Keratinocyte (primary cell): ENCODE measurements around the gene WFDC10A. TPM values are rescaled to one million over a fixed set of nuclear protein-coding genes. Genes with fewer than 3 reads are reported as not detected.

Experiments used
- DNase-seq: peaks from one replicate; pipeline ENCODE4 v3.0.0-alpha.2; 2011; ENCODE audit warnings: low read depth, missing footprints, low spot score
- FAIRE-seq: peaks from 2 replicates; lab custom pipeline; 2011; peaks lifted over from hg19 to GRCh38; lab: Jason Lieb, UNC
- H2AFZ ChIP-seq: 2 replicates; pipeline ENCODE4 v1.6.0; 2012; ENCODE audit warnings: low read length, control low read depth, inconsistent platforms; ENCODE audit not compliant: control insufficient read depth
- H3K27ac ChIP-seq: 2 replicates; pipeline ENCODE4 v1.5.1; 2011; ENCODE audit warnings: low read length; ENCODE audit not compliant: control insufficient read depth, insufficient read depth
- H3K27me3 ChIP-seq: 3 replicates; pipeline ENCODE4 v1.6.0; 2011; ENCODE audit warnings: low read length; ENCODE audit not compliant: control insufficient read depth, insufficient read depth; ENCODE audit errors: extremely low read depth
- H3K36me3 ChIP-seq, 2 experiments: 2 replicates in 1 of 2; 3 replicates in 1 of 2; pipeline ENCODE4 v1.5.1; 2011; ENCODE audit warnings: low read length in 2 of 2, mild to moderate bottlenecking in 1 of 2; ENCODE audit not compliant: control insufficient read depth in 2 of 2, insufficient read depth in 2 of 2; ENCODE audit errors: extremely low read depth in 1 of 2
- H3K4me1 ChIP-seq: 3 replicates; pipeline ENCODE4 v1.5.1; 2011; ENCODE audit warnings: low read length; ENCODE audit not compliant: control insufficient read depth, insufficient read depth; ENCODE audit errors: extremely low read depth
- H3K4me2 ChIP-seq: 3 replicates; pipeline ENCODE4 v1.6.0; 2011; ENCODE audit warnings: low read depth, low read length; ENCODE audit not compliant: control insufficient read depth, insufficient read depth; ENCODE audit errors: extremely low read depth
- H3K4me3 ChIP-seq, 3 experiments: fragments of 200-600 bp in 1 of 3; sonication (generic) in 1 of 3; 2 replicates in 2 of 3; 3 replicates in 1 of 3; pipeline ENCODE4 v1.5.1; 2011 to 2016; ENCODE audit warnings: low read length in 3 of 3, mild to moderate bottlenecking in 3 of 3, control low read depth in 2 of 3, inconsistent platforms in 1 of 3, low read depth in 1 of 3, mixed read lengths in 1 of 3, mixed run types in 1 of 3, moderate library complexity in 1 of 3; ENCODE audit not compliant: control insufficient read depth in 2 of 3, insufficient read depth in 2 of 3; ENCODE audit errors: extremely low read depth in 1 of 3
- H3K79me2 ChIP-seq: 2 replicates; pipeline ENCODE4 v1.6.0; 2012; ENCODE audit warnings: low read length; ENCODE audit not compliant: control insufficient read depth, insufficient read depth
- H3K9ac ChIP-seq: 3 replicates; pipeline ENCODE4 v1.6.0; 2011; ENCODE audit warnings: low read length; ENCODE audit not compliant: control insufficient read depth, insufficient read depth; ENCODE audit errors: extremely low read depth
- H3K9me1 ChIP-seq: 3 replicates; pipeline ENCODE4 v1.6.0; 2011; ENCODE audit warnings: low read length; ENCODE audit not compliant: control insufficient read depth, insufficient read depth; ENCODE audit errors: extremely low read depth
- H3K9me3 ChIP-seq: 2 replicates; pipeline ENCODE4 v1.5.1; 2012; ENCODE audit warnings: low read depth, low read length; ENCODE audit not compliant: control insufficient read depth
- H4K20me1 ChIP-seq: 3 replicates; pipeline ENCODE4 v1.6.0; 2011; ENCODE audit warnings: low read length; ENCODE audit not compliant: control insufficient read depth, insufficient read depth; ENCODE audit errors: extremely low read depth
- CTCF ChIP-seq, 3 experiments: IDR thresholded peaks in 1 of 3; conservative IDR thresholded peaks in 1 of 3; optimal IDR thresholded peaks in 1 of 3; 2 replicates in 2 of 3; 3 replicates in 1 of 3; pipeline versions ENCODE3 to v1.5.1; 2011; ENCODE audit warnings: low read length in 3 of 3, mild to moderate bottlenecking in 3 of 3, moderate library complexity in 2 of 3, control low read depth in 1 of 3, inconsistent platforms in 1 of 3; ENCODE audit not compliant: insufficient read depth in 2 of 3; ENCODE audit errors: extremely low read depth in 1 of 3
- EZH2 ChIP-seq: IDR thresholded peaks from one replicate; pipeline ENCODE4 v1.6.1; 2012; ENCODE audit warnings: inconsistent platforms, mild to moderate bottlenecking, low read length, moderate library complexity
- dilution Hi-C: fragments of 300-500 bp; cut with MboI; formaldehyde crosslinking; loops from one replicate; pipeline ENCODE4 v1.7.0; 2020; ENCODE audit warnings: low sequenced_read_pairs; ENCODE audit not compliant: extremely low pct_ligation_motif_present
- polyA plus RNA-seq, 5 experiments: library from polyadenylated mRNA; depleted of rRNA in 3 of 5; stranded (reverse) in 3 of 5; stranded (forward) in 1 of 5; unstranded in 1 of 5; fragments of >200 nt; gene quantifications; 1 replicate in 1 of 5; 2 replicates in 3 of 5; 3 replicates in 1 of 5; pipeline versions ENCODE4 v1.2.1 to v1.2.3, GENCODE V29; 2011 to 2012; ENCODE audit warnings: missing spikeins in 2 of 5, low read depth in 1 of 5, low replicate concordance in 1 of 5

WFDC10A gene
- polyA plus RNA-seq, 1 donor (not counting 4 experiments of a cell fraction or from before 2014, with no cell fraction given), result not detected

- no peaks in the 10 kb centered on the region for H3K9me3 ChIP-seq
- no peak overlapping the region for H2AFZ ChIP-seq
- DNase-seq, result no peak
- H3K9ac ChIP-seq, result no peak overlapping the region
- H3K36me3 ChIP-seq, result no peaks in the 10 kb centered on the region
- H3K79me2 ChIP-seq, result no peaks in the 10 kb centered on the region
- no peak overlapping the region for H3K4me2 ChIP-seq
- FAIRE-seq, result no peak
- peaks cover 6% of the 10 kb centered on the region for H3K27me3 ChIP-seq
- H3K4me3 ChIP-seq, result no peak overlapping the region
- H3K27ac ChIP-seq, result no peak overlapping the region
- no peaks in the 10 kb centered on the region for H4K20me1 ChIP-seq
- dilution Hi-C loops, result no loop called here
- no peak for TF ChIP-seq EZH2
- H3K4me1 ChIP-seq, result no peaks in the 10 kb centered on the region
- no peaks in the 10 kb centered on the region for H3K9me1 ChIP-seq
Measured at GRCh38 chr20:45626540-45626939, 3.0 kb upstream of the WFDC10A start.

GRCh38 chr20:45630371-45630770, 832 bp downstream of the WFDC10A start:
- no peak for DNase-seq

More at GRCh38 chr20:45630371-45630770, 832 bp downstream of the WFDC10A start:
- H2AFZ ChIP-seq, result no peak overlapping the region
- H3K27ac ChIP-seq, result no peak overlapping the region
- no peaks in the 10 kb centered on the region for H3K79me2 ChIP-seq
- TF ChIP-seq EZH2 (no peak), CTCF (optimal IDR thresholded peaks at IDR 0.05 in 1 of 3, IDR thresholded peaks at IDR 0.05 in 1 of 3, conservative IDR thresholded peaks at IDR 0.05 in 1 of 3; ENCODE audit: extremely low read depth in 1 of 3, insufficient read depth in 2 of 3, low read length in 3 of 3) (no peak)
- H4K20me1 ChIP-seq, result no peaks in the 10 kb centered on the region
- FAIRE-seq, result no peak
- H3K4me1 ChIP-seq, result no peaks in the 10 kb centered on the region
- H3K9me3 ChIP-seq, result no peaks in the 10 kb centered on the region
- H3K4me2 ChIP-seq, result no peak overlapping the region
- no peak overlapping the region for H3K9ac ChIP-seq
- no peaks in the 10 kb centered on the region for H3K36me3 ChIP-seq
- peaks cover 6% of the 10 kb centered on the region for H3K27me3 ChIP-seq
- H3K9me1 ChIP-seq, result no peaks in the 10 kb centered on the region
- dilution Hi-C loops, result no loop called here
- H3K4me3 ChIP-seq, result no peak overlapping the region
